GM12872 (cell line): ENCODE data around the gene CLMN.

Experiments
- CTCF ChIP-seq: IDR thresholded peaks from 3 replicates; pipeline ENCODE4 v1.5.1; 2011; ENCODE audit warnings: low read depth, mild to moderate bottlenecking, low read length, moderate library complexity; ENCODE audit not compliant: insufficient read depth

The CLMN gene, protein sequence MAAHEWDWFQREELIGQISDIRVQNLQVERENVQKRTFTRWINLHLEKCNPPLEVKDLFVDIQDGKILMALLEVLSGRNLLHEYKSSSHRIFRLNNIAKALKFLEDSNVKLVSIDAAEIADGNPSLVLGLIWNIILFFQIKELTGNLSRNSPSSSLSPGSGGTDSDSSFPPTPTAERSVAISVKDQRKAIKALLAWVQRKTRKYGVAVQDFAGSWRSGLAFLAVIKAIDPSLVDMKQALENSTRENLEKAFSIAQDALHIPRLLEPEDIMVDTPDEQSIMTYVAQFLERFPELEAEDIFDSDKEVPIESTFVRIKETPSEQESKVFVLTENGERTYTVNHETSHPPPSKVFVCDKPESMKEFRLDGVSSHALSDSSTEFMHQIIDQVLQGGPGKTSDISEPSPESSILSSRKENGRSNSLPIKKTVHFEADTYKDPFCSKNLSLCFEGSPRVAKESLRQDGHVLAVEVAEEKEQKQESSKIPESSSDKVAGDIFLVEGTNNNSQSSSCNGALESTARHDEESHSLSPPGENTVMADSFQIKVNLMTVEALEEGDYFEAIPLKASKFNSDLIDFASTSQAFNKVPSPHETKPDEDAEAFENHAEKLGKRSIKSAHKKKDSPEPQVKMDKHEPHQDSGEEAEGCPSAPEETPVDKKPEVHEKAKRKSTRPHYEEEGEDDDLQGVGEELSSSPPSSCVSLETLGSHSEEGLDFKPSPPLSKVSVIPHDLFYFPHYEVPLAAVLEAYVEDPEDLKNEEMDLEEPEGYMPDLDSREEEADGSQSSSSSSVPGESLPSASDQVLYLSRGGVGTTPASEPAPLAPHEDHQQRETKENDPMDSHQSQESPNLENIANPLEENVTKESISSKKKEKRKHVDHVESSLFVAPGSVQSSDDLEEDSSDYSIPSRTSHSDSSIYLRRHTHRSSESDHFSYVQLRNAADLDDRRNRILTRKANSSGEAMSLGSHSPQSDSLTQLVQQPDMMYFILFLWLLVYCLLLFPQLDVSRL

GRCh38 chr14:95319312-95320077 lies at the start of gene CLMN:
TSS of gene CLMN (minus strand) at chr14:95319908. CDS start at chr14:95319792, 116 bp downstream.
- no peak for TF ChIP-seq CTCF

GRCh38 chr14:95365401-95365800 lies 45.7 kb upstream of the CLMN start:
- TF ChIP-seq CTCF = no peak

DNA sequence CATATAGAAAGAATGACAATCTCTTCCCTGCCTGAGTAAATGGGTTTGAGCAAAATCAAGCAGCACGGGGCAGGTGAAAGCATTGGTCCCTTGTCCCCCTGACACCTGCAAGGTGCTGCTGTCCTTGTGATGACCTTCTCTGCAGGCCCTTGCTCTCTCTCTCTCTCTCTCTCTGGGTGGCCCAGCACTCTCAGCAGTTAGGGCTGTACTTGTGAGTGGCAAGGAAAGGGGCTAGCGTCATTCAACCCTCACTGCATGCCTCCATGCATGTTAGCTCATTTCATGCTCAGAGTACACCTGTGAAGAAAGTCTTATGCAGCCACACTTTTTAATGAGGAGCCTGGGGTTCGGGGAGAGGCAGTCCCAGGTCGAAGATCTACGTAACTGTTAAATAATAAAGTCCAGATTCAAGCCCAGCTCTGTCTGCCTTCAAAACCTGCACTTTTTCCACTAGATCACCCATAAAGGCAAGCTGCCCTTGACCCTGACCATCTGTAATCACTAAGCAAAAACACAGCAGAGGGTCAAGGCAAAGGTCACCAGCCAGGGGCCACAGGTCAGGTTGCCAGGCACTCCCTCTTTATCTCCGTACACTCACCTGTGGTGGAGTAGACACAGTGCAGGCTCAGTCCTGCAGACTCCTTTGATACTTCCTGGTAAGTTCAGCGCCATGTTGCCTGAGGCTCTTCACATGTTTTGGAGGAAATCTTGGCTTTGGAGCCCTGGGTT lies 44.9 kb upstream of the CLMN start:
- TF ChIP-seq CTCF = no peak

GRCh38 chr14:95363468-95363954 lies 43.8 kb upstream of the CLMN start:
- no peak for TF ChIP-seq CTCF

- TF ChIP-seq CTCF = no peak
Observed at GRCh38 chr14:95362138-95362494, 42.4 kb upstream of the CLMN start.

- TF ChIP-seq CTCF = peak; percentile 93
Observed at GRCh38 chr14:95361373-95362137, 41.8 kb upstream of the CLMN start.
